SK-N-MC (cell line): ENCODE measurements around the gene MCRIP1.

Experiments used
- DNase-seq: peaks from one replicate; pipeline ENCODE4 v3.0.0-alpha.2; 2011; ENCODE audit warnings: low read depth, low spot score
- H3K27ac ChIP-seq: fragments of 200-600 bp; sonication (generic); 2 replicates; pipeline ENCODE4 v1.5.1; 2016; ENCODE audit warnings: mixed run types
- H3K36me3 ChIP-seq: fragments of 200-600 bp; sonication (generic); 2 replicates; pipeline ENCODE4 v1.6.1; 2017; ENCODE audit warnings: antibody characterized with exemption, low read length, mixed read lengths; ENCODE audit not compliant: insufficient read depth
- H3K4me3 ChIP-seq: fragments of 200-600 bp; sonication (generic); 2 replicates; pipeline ENCODE4 v1.5.1; 2016
- H3K9ac ChIP-seq: fragments of 200-600 bp; sonication (generic); 2 replicates; pipeline ENCODE4 v1.8.0; 2017; ENCODE audit warnings: mixed run types, mixed read lengths; ENCODE audit not compliant: insufficient read length
- H3K9me3 ChIP-seq: fragments of 200-600 bp; sonication (generic); 2 replicates; pipeline ENCODE4 v1.6.1; 2017; ENCODE audit warnings: low read depth, mild to moderate bottlenecking, antibody characterized with exemption, low read length, moderate library complexity, mixed read lengths
- EZH2 ChIP-seq: fragments of 200-600 bp; sonication (generic); IDR thresholded peaks from one replicate; pipeline ENCODE4 v1.6.1; 2017; ENCODE audit warnings: antibody characterized with exemption
- FOXP2 ChIP-seq: optimal IDR thresholded peaks from 2 replicates; pipeline ENCODE3; 2011; ENCODE audit warnings: mild to moderate bottlenecking, moderate library complexity; ENCODE audit not compliant: insufficient read depth; ENCODE audit errors: extremely low read length, control extremely low read depth
- POLR2AphosphoS5 ChIP-seq: IDR thresholded peaks from 2 replicates; pipeline ENCODE4 v1.6.1; 2012; ENCODE audit warnings: mild to moderate bottlenecking, low read depth, low read length, borderline replicate concordance

Gene MCRIP1

GRCh38 chr17:81858170-81858966 lies 25.3 kb upstream of the MCRIP1 start:
- TF ChIP-seq EZH2 (no peak), POLR2AphosphoS5 (no peak), FOXP2 (no peak)
- no peak overlapping the region for H3K27ac ChIP-seq

GRCh38 chr17:81854974-81855774 lies 22.1 kb upstream of the MCRIP1 start:
- no peak for TF ChIP-seq FOXP2
- TF ChIP-seq POLR2AphosphoS5: no peak
- no peak for TF ChIP-seq EZH2
- DNase-seq: no peak
- Histone ChIP-seq H3K9me3 (no peaks in the 10 kb centered on the region), H3K36me3 (peaks cover 77% of the 10 kb centered on the region), H3K27ac (no peak overlapping the region), H3K4me3 (no peak overlapping the region), H3K9ac (no peak overlapping the region)

More at GRCh38 chr17:81858170-81858966, 25.3 kb upstream of the MCRIP1 start:
- no peak for DNase-seq
- H3K36me3 ChIP-seq: peaks cover 60% of the 10 kb centered on the region
- peak overlapping the region; percentile 85; the same call in 1 of the 2 replicates for H3K4me3 ChIP-seq
- H3K9ac ChIP-seq: peak overlapping the region; percentile 84
- H3K9me3 ChIP-seq: no peaks in the 10 kb centered on the region

GRCh38 chr17:81852237-81852636 lies 19.1 kb upstream of the MCRIP1 start:
- Histone ChIP-seq H3K36me3 (peaks cover 63% of the 10 kb centered on the region), H3K9ac (no peak overlapping the region), H3K27ac (no peak overlapping the region), H3K4me3 (no peak overlapping the region), H3K9me3 (no peaks in the 10 kb centered on the region)
- DNase-seq: no peak
- TF ChIP-seq POLR2AphosphoS5 (no peak), EZH2 (no peak), FOXP2 (no peak)

- H3K36me3 ChIP-seq: peaks cover 65% of the 10 kb centered on the region
These were observed 18.3 kb upstream of the MCRIP1 start for GRCh38 chr17:81851423-81851822.

GRCh38 chr17:81849457-81849856 lies 16.4 kb upstream of the MCRIP1 start:
- no peak overlapping the region for H3K4me3 ChIP-seq
- H3K9me3 ChIP-seq: no peaks in the 10 kb centered on the region
- H3K36me3 ChIP-seq: peaks cover 68% of the 10 kb centered on the region
- H3K27ac ChIP-seq: no peak overlapping the region
- DNase-seq: no peak
- no peak overlapping the region for H3K9ac ChIP-seq
- TF ChIP-seq EZH2: no peak
- no peak for TF ChIP-seq POLR2AphosphoS5
- no peak for TF ChIP-seq FOXP2

More at GRCh38 chr17:81851423-81851822, 18.3 kb upstream of the MCRIP1 start:
- no peak overlapping the region for H3K27ac ChIP-seq
- H3K4me3 ChIP-seq: no peak overlapping the region
- H3K9ac ChIP-seq: no peak overlapping the region
- no peaks in the 10 kb centered on the region for H3K9me3 ChIP-seq
- no peak for TF ChIP-seq EZH2
- no peak for TF ChIP-seq POLR2AphosphoS5
- TF ChIP-seq FOXP2: no peak
- DNase-seq: no peak

GRCh38 chr17:81846743-81847689 lies 13.9 kb upstream of the MCRIP1 start:
- H3K36me3 ChIP-seq: peaks cover 55% of the 10 kb centered on the region
- TF ChIP-seq POLR2AphosphoS5: no peak
- no peak for TF ChIP-seq FOXP2
- TF ChIP-seq EZH2: no peak
- H3K27ac ChIP-seq: no peak overlapping the region

GRCh38 chr17:81845881-81846742 lies 13.0 kb upstream of the MCRIP1 start:
- DNase-seq: no peak
- Histone ChIP-seq H3K9me3 (no peaks in the 10 kb centered on the region), H3K4me3 (no peak overlapping the region), H3K27ac (no peak overlapping the region), H3K9ac (no peak overlapping the region), H3K36me3 (peaks cover 46% of the 10 kb centered on the region)
- TF ChIP-seq POLR2AphosphoS5 (no peak), EZH2 (no peak), FOXP2 (no peak)

More at GRCh38 chr17:81846743-81847689, 13.9 kb upstream of the MCRIP1 start:
- no peak for DNase-seq
- Histone ChIP-seq H3K9me3 (no peaks in the 10 kb centered on the region), H3K9ac (no peak overlapping the region), H3K4me3 (no peak overlapping the region)
